NCI-H748 treated with DMSO at 0.1 percent for 48 hours (cell line): ENCODE results near the gene RPS6KC1.
"Not testable (repeated sequence)": the region's sequence is repeated elsewhere in the genome, so short reads cannot be mapped to it uniquely, and the experiment has no call there.

Source experiments
- DNase-seq: peaks from one replicate; lab custom pipeline; 2025; lab: John Stamatoyannopoulos, UW

The RPS6KC1 gene

GRCh38 chr1:213159376-213159775 lies 108.3 kb downstream of the RPS6KC1 start:
- no peak for DNase-seq

DNA sequence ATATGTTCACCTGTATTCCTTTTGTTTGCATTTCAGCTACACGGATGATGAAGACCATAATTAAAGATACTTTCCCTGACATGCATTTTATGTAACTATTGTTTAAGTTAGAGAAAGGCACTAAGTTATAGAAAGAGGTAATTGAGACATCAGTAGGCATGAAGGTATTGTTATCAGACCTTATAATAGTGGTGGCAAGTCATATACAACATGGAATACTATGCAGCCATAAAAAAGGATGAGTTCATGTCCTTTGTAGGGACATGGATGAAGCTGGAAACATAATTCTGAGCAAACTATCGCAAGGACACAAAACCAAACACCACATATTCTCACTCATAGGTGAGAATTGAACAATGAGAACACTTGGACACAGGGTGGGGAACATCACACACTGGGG lies 109.4 kb downstream of the RPS6KC1 start:
- DNase-seq = not testable (repeated sequence)

DNA sequence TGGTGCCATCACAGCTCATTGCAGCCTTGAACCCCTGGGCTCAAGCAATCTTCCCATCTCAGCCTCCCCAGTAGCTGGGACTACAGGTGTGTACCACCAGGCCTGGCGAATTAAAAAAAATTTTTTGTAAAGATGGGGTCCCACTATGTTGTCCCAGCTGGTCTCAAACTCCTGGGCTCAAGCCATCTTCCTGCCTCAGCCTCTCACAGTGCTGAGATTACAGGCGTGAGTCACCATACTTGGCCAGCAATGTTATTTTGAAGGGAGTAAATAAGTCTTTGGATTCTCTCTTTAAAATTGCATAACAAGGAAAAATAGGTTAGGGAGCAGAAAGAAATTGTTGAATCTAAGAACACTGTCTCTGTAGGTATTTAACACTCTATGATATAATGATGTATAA lies 111.3 kb downstream of the RPS6KC1 start:
- no peak for DNase-seq

GRCh38 chr1:213162862-213163261 lies 111.8 kb downstream of the RPS6KC1 start:
- DNase-seq = no peak

GRCh38 chr1:213163278-213163711 lies 112.3 kb downstream of the RPS6KC1 start:
- DNase-seq = no peak

GRCh38 chr1:213164561-213164960 lies 113.5 kb downstream of the RPS6KC1 start:
- no peak for DNase-seq

GRCh38 chr1:213166852-213167251 lies 115.8 kb downstream of the RPS6KC1 start:
- no peak for DNase-seq

GRCh38 chr1:213171711-213172110 lies 120.7 kb downstream of the RPS6KC1 start:
- DNase-seq = no peak

DNA sequence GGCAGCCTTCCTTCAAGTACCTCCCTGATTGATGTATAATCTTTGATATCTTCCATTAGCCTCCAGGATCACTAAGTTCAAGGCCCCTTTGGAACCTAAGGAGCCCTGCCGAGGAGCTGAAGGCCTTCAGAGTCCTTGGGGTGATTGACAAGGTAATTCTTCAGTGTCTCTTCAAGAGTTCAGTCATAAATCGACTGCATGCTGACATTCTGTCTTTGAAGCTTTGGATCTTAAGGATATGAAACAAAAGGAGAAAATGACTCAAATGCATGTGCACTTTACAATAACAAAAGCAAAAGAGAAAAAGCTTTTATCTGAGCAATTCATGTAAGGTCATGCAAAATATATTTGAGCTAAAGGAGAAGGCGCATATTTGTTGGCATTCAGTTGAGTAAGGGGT lies 125.3 kb downstream of the RPS6KC1 start:
- DNase-seq = no peak

GRCh38 chr1:213179784-213180183 lies 128.7 kb downstream of the RPS6KC1 start:
- DNase-seq = no peak

- no peak for DNase-seq
Measured at GRCh38 chr1:213180833-213181232, 129.8 kb downstream of the RPS6KC1 start.

GRCh38 chr1:213183036-213183672 lies 132.1 kb downstream of the RPS6KC1 start:
- DNase-seq = no peak

GRCh38 chr1:213186168-213186567 lies 135.1 kb downstream of the RPS6KC1 start:
- no peak for DNase-seq

DNA sequence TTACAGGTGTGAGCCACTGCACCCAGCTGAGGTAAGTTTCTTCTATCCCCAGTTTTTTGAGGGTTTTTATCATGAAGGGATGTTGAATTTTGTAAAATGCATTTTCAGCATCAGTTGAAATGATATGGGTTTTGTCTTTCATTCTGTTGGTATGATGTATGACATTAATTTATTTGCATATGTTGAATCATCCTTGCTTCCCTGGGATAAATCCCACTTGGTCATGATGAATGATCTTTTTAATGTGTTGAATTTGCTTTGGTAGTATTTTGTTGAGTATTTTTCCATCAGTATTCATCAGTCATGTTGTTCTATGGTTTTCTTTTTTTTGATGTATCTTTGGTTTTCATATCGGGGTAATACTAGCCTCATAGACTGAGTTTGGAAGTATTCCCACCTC lies 141.0 kb downstream of the RPS6KC1 start:
- DNase-seq = no peak

DNA sequence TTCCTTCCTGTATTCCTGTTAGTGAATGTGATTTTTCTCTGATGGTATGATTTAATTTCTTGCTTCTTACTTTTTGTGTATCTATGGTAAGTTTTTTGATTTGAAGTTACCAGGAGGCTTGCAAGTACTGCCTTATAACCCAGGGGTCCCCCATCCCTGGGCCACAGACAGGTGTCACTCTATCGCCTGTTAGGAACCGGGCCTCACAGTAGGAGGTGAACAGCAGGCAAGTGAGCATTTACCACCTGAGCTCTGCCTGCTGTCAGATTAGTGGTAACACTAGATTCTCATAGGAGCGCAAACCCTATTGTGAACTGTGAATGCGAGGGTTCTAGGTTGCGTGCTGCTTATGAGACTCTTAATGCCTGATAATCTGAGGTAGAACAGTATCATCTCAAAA lies 143.3 kb downstream of the RPS6KC1 start:
- DNase-seq = no peak

- no peak for DNase-seq
Measured at GRCh38 chr1:213194855-213195254, 143.8 kb downstream of the RPS6KC1 start.

- DNase-seq = not testable (repeated sequence)
Measured at GRCh38 chr1:213196328-213197054, 145.4 kb downstream of the RPS6KC1 start.

GRCh38 chr1:213200630-213201029 lies 149.6 kb downstream of the RPS6KC1 start:
- no peak for DNase-seq

- no peak for DNase-seq
Measured at GRCh38 chr1:213201380-213202155, 150.5 kb downstream of the RPS6KC1 start.

DNA sequence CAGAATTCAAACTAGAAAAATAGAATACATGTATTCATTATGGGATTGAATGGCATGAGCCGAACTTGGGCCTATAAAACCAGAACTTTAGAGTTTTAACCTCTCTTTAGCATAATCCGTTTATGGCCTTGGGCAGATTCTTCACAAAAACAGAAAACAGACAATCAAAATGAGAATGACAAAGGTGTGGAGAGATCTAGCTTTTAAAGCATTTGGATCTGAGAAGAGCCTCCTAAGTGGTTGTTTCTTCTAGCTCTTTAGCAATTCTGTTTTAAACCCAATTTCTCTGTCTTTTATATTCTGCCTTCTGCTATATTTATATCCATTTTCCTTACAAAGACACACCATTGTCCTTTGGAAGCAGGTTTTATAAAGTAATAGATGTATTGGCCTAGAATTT lies 160.2 kb downstream of the RPS6KC1 start:
- DNase-seq = no peak

DNA sequence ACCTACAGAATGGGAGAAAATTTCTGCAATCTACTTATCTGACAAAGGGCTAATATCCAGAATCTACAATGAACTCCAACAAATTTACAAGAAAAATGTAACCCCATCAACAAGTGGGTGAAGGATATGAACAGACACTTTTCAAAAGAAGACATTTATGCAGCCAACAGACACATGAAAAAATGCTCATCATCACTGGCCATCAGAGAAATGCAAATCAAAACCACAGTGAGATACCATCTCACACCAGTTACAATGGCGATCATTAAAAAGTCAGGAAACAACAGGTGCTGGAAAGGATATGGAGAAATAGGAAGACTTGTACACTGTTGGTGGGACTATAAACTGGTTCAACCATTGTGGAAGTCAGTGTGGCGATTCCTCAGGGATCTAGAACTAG lies 168.0 kb downstream of the RPS6KC1 start:
- not testable (repeated sequence) for DNase-seq

DNA sequence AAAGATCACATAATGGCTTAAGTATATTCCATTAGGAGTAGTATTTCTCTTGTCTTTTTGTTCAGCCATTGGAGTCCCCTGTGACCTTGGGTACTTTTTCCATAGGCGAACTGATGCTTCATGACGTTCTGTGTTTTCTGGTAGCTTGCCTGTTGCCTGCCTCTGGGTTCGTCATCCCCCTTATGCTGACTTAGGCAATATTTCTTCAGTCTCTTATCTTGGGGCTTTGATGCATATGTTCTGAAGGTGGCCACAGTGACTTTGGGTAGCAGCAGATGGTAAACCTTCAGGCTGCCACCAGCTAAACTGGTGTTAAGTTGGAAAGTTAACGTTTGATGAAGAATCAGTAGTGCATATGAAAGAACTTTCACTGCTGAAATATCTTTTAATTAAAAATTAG lies 170.2 kb downstream of the RPS6KC1 start:
- DNase-seq = no peak

DNA sequence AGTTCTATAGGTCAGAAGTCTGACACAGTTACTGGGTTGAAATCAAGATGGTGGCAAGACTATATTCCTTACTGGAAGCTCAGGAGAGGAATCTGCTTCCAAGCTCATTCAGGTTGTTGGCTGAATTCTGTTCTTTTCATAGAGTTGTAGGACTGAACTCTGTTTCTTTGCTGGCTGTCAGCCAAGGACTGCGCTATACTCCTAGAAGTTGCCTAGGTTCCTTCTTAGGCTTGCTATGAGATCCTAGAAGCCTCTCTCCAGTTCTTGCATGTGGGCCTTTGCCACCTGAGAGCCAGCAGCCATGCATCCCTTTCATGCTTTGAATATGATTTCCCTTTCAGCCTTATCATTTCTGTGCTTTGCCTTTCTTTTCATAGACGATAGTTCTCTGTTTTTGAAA lies 176.4 kb downstream of the RPS6KC1 start:
- no peak for DNase-seq
